Spinal cord (tissue), 10 donors: ENCODE results near the gene SIRPD. TPM values are rescaled to one million over a fixed set of nuclear protein-coding genes. Genes with fewer than 3 reads are reported as not detected.
A peak's percentile ranks its signal among the peaks of the same experiment; 100 is the strongest.

ENCODE experiments used
- DNase-seq, 6 donors: peaks; one replicate each; pipeline versions ENCODE4 v3.0.0 to v3.0.0-alpha.2; 2013 to 2015; ENCODE audit warnings: low spot score in 6 of 6, low read depth in 4 of 6
- H3K27ac ChIP-seq: one replicate; pipeline ENCODE4 v1.5.1; 2013; ENCODE audit warnings: low read depth, low read length, control low read depth
- H3K27me3 ChIP-seq: one replicate; pipeline ENCODE4 v1.6.1; 2013; ENCODE audit warnings: low read length; ENCODE audit not compliant: control insufficient read depth, insufficient read depth
- H3K36me3 ChIP-seq: one replicate; pipeline ENCODE4 v1.6.1; 2013; ENCODE audit warnings: low read length; ENCODE audit not compliant: control insufficient read depth, insufficient read depth
- H3K4me1 ChIP-seq: one replicate; pipeline ENCODE4 v1.6.1; 2013; ENCODE audit warnings: low read length; ENCODE audit not compliant: control insufficient read depth, insufficient read depth
- H3K4me3 ChIP-seq: one replicate; pipeline ENCODE4 v1.5.1; 2013; ENCODE audit warnings: low read depth, low read length, control low read depth
- H3K9me3 ChIP-seq: one replicate; pipeline ENCODE4 v1.6.1; 2013; ENCODE audit warnings: low read length; ENCODE audit not compliant: control insufficient read depth, insufficient read depth
- WGBS: methylation state at CpG from one replicate; pipeline ENCODE4 v1.1.5; 2013; ENCODE audit warnings: missing lambda C conversion rate; ENCODE audit not compliant: insufficient coverage; 5-methylcytosine and 5-hydroxymethylcytosine counted together
- polyA plus RNA-seq, 2 donors: library from polyadenylated mRNA; unstranded; fragments of 120-200 nt; gene quantifications; one replicate each; pipeline ENCODE4 v1.2.1, GENCODE V29; 2013; ENCODE audit not compliant: insufficient read length in 2 of 2
- total RNA-seq, 2 donors: library from RNA; depleted of rRNA in 1 of 2; stranded (reverse); fragments of 120-200 nt in 1 of 2; fragments of >200 nt in 1 of 2; gene quantifications; one replicate each; pipeline versions ENCODE4 v1.2.3 to v1.2.4, GENCODE V29; 2013 to 2014
- donor health status: healthy.

Gene SIRPD
- total and polyA plus RNA-seq, 4 donors, result not detected

GRCh38 chr20:1555952-1556351 lies 1.6 kb downstream of the SIRPD start:
- Histone ChIP-seq H3K27me3 (no peaks in the 10 kb centered on the region), H3K36me3 (no peaks in the 10 kb centered on the region), H3K27ac (no peak overlapping the region), H3K4me3 (no peak overlapping the region), H3K4me1 (no peaks in the 10 kb centered on the region), H3K9me3 (no peaks in the 10 kb centered on the region)
- no peak for DNase-seq

GRCh38 chr20:1539816-1540419 lies 17.6 kb downstream of the SIRPD start:
- H3K27me3 ChIP-seq, result no peaks in the 10 kb centered on the region
- H3K4me3 ChIP-seq, result no peak overlapping the region
- DNase-seq, result peak in 1 of 6 donors; percentile 34
- no peaks in the 10 kb centered on the region for H3K4me1 ChIP-seq
- no peak overlapping the region for H3K27ac ChIP-seq
- no peaks in the 10 kb centered on the region for H3K36me3 ChIP-seq
- no peaks in the 10 kb centered on the region for H3K9me3 ChIP-seq
- 100% methylated on average over 1 of the region's 1 CpG for WGBS

GRCh38 chr20:1538655-1539054 lies 18.9 kb downstream of the SIRPD start:
- Histone ChIP-seq H3K27ac (no peak overlapping the region), H3K4me1 (no peaks in the 10 kb centered on the region), H3K9me3 (no peaks in the 10 kb centered on the region), H3K27me3 (no peaks in the 10 kb centered on the region), H3K4me3 (no peak overlapping the region), H3K36me3 (no peaks in the 10 kb centered on the region)
- DNase-seq, result no peak

- Histone ChIP-seq H3K36me3 (no peaks in the 10 kb centered on the region), H3K4me1 (no peaks in the 10 kb centered on the region), H3K4me3 (no peak overlapping the region), H3K27ac (no peak overlapping the region), H3K27me3 (no peaks in the 10 kb centered on the region), H3K9me3 (no peaks in the 10 kb centered on the region)
- WGBS, result 92% methylated on average over 3 of the region's 4 CpGs
- peak in 1 of 6 donors; percentile 7 for DNase-seq
These were observed 19.8 kb downstream of the SIRPD start for GRCh38 chr20:1537731-1538058.

- 84% methylated on average over 10 of the region's 11 CpGs for WGBS
- H3K27ac ChIP-seq, result no peak overlapping the region
- no peaks in the 10 kb centered on the region for H3K36me3 ChIP-seq
- no peaks in the 10 kb centered on the region for H3K9me3 ChIP-seq
- H3K4me3 ChIP-seq, result no peak overlapping the region
- no peaks in the 10 kb centered on the region for H3K4me1 ChIP-seq
- H3K27me3 ChIP-seq, result no peaks in the 10 kb centered on the region
- DNase-seq, result no peak
These were observed 20.4 kb downstream of the SIRPD start for GRCh38 chr20:1536893-1537730.

- Histone ChIP-seq H3K36me3 (no peaks in the 10 kb centered on the region), H3K4me3 (no peak overlapping the region), H3K4me1 (no peaks in the 10 kb centered on the region), H3K27ac (no peak overlapping the region), H3K27me3 (no peaks in the 10 kb centered on the region), H3K9me3 (no peaks in the 10 kb centered on the region)
- WGBS, result 71% methylated on average over 3 of the region's 5 CpGs
- no peak for DNase-seq
These were observed 21.9 kb downstream of the SIRPD start for GRCh38 chr20:1535420-1536175.

- DNase-seq, result no peak
- H3K36me3 ChIP-seq, result no peaks in the 10 kb centered on the region
- H3K27me3 ChIP-seq, result no peaks in the 10 kb centered on the region
- H3K9me3 ChIP-seq, result no peaks in the 10 kb centered on the region
- H3K4me1 ChIP-seq, result no peaks in the 10 kb centered on the region
- no peak overlapping the region for H3K27ac ChIP-seq
- no peak overlapping the region for H3K4me3 ChIP-seq
- WGBS, result no CpG with 5 or more reads among the region's 5 CpGs
These were observed 23.0 kb downstream of the SIRPD start for GRCh38 chr20:1534526-1534925.

GRCh38 chr20:1533059-1533458 lies 24.4 kb downstream of the SIRPD start:
- no peak for DNase-seq
- Histone ChIP-seq H3K36me3 (no peaks in the 10 kb centered on the region), H3K4me3 (no peak overlapping the region), H3K27me3 (no peaks in the 10 kb centered on the region), H3K9me3 (no peaks in the 10 kb centered on the region), H3K27ac (no peak overlapping the region), H3K4me1 (no peaks in the 10 kb centered on the region)
- WGBS, result 100% methylated on average over 1 of the region's 4 CpGs

- no CpG with 5 or more reads among the region's 1 CpG for WGBS
- H3K4me1 ChIP-seq, result no peaks in the 10 kb centered on the region
These were observed 28.7 kb downstream of the SIRPD start for GRCh38 chr20:1528811-1529210.

GRCh38 chr20:1527923-1528322 lies 29.6 kb downstream of the SIRPD start:
- Histone ChIP-seq H3K4me3 (no peak overlapping the region), H3K27me3 (no peaks in the 10 kb centered on the region), H3K36me3 (no peaks in the 10 kb centered on the region), H3K4me1 (no peaks in the 10 kb centered on the region), H3K9me3 (no peaks in the 10 kb centered on the region), H3K27ac (no peak overlapping the region)
- no peak for DNase-seq

More at GRCh38 chr20:1528811-1529210, 28.7 kb downstream of the SIRPD start:
- DNase-seq, result no peak
- H3K27ac ChIP-seq, result no peak overlapping the region
- H3K27me3 ChIP-seq, result no peaks in the 10 kb centered on the region
- no peak overlapping the region for H3K4me3 ChIP-seq
- H3K36me3 ChIP-seq, result no peaks in the 10 kb centered on the region
- H3K9me3 ChIP-seq, result no peaks in the 10 kb centered on the region
